ENCODE measurements around the gene CFAP69.

Gene CFAP69, protein sequence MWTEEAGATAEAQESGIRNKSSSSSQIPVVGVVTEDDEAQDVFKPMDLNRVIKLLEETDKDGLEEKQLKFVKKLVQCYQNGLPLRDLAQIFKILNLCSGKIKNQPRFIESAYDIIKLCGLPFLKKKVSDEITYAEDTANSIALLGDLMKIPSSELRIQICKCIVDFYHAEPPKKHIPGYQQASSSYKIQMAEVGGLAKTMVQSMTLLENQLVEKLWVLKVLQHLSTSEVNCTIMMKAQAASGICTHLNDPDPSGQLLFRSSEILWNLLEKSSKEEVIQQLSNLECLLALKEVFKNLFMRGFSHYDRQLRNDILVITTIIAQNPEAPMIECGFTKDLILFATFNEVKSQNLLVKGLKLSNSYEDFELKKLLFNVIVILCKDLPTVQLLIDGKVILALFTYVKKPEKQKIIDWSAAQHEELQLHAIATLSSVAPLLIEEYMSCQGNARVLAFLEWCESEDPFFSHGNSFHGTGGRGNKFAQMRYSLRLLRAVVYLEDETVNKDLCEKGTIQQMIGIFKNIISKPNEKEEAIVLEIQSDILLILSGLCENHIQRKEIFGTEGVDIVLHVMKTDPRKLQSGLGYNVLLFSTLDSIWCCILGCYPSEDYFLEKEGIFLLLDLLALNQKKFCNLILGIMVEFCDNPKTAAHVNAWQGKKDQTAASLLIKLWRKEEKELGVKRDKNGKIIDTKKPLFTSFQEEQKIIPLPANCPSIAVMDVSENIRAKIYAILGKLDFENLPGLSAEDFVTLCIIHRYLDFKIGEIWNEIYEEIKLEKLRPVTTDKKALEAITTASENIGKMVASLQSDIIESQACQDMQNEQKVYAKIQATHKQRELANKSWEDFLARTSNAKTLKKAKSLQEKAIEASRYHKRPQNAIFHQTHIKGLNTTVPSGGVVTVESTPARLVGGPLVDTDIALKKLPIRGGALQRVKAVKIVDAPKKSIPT

DNA sequence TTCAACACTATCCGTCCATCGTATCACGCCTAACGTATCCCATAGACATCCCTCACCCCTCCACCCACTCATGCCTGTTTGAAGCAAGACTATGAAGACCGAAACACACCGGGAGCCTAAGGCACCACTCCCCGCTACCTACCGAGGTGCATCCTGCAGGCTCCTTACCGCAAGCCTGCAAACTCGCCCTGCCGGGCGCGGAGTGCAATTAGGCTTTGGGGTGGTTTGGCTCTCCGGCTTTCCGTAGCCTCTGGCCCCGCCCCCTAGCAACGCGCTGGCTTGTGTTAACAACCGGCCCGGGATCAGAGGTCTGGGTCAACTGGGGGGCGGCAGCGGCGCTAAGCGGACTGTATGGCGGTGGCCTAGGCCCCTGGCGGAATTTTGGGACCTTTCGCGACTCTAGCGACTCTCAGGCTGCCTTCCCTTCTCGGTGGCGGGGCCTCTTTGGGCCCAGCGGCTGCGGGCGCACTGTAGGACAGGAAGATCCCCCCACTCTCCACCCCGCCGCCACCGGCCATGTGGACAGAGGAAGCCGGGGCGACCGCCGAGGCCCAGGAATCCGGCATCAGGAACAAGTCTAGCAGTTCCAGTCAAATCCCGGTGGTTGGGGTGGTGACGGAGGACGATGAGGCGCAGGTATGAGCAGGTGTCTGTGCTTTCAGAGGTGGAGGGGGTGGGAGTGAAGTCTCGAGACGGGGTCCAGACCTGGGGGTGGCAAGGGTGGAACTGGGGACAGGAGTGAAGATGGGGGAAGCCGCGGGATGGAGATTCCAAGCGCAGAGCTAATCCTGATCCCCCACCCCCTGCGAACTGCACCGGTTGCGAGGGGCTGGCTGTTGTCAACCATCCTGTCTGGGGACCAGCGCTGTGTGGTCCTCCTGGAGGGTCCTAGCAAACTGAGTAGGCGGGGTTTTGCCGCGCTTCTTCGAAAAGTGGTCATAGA, at the start of gene CFAP69:
CFAP69 (plus strand) TSS at position 266 of the 943 bp plus-strand sequence; CDS start at position 517, 251 bp downstream.
- peak; percentile 93 for DNase-seq (ENCODE audit: low spot score)

- DNase-seq (ENCODE audit: low spot score) = no peak
Measured at GRCh38 chr7:90201500-90202195, 43.3 kb upstream of the CFAP69 start.

- no peak for DNase-seq (ENCODE audit: low spot score)
Measured at GRCh38 chr7:90207956-90208355, 37.0 kb upstream of the CFAP69 start.

DNA sequence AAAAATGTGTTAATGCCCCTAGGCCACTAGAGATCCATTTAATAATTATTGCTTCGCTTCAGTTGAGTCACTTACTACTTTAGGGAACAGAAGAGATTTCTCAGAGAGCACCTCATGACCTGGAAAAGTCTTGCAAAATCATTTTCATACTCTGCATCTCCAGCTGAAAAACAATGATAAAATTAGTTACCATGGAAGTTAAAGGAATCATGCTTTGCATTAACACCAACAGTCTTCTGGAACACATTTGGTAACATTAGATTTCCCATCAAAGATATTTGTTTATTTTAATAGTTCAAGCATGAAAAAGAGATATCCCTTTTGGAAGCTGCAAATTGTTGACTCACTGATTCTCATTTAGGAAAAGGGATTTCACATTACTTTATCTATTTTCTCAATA, 35.2 kb upstream of the CFAP69 start:
- DNase-seq (ENCODE audit: low spot score) = no peak

DNA sequence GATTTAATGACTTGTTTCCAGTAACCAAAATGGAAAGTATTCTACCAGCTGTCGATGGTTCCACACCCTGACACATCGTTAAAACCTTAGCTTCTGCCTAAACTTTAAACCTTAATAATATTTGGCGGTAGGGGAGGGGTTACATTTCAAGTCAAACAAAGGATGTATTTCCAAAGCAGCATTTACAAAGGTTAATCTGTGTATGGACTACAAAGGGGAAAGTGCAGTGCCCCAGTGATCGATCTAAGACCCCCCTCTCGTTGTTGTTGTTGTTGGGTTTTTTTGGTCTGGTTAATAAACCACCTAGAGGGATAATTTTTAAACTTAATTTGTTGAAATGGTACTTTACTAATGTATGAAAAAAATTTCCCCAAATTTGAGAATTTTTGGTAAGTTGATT, 34.5 kb upstream of the CFAP69 start:
- DNase-seq (ENCODE audit: low spot score) = no peak

DNA sequence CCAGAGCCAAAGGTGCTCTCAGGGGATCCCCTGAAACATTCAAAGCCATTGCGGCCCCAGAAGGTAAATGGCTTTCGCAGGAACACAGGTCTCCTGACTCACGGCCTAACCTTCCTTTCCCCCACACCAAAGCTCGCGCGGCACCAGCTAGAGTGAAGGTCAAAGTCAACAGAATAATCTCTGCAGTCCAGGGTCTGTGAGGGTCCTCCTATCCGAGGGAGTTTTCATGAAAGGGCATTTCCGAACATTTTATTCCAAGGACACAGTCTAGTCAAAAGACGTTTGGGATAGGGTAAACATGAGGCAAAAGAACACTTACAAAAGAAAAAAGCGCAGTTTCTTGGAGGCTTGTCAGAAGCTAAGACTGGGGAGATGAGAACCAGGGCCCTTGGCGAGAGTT, 34.0 kb upstream of the CFAP69 start:
- no peak for DNase-seq (ENCODE audit: low spot score)

DNA sequence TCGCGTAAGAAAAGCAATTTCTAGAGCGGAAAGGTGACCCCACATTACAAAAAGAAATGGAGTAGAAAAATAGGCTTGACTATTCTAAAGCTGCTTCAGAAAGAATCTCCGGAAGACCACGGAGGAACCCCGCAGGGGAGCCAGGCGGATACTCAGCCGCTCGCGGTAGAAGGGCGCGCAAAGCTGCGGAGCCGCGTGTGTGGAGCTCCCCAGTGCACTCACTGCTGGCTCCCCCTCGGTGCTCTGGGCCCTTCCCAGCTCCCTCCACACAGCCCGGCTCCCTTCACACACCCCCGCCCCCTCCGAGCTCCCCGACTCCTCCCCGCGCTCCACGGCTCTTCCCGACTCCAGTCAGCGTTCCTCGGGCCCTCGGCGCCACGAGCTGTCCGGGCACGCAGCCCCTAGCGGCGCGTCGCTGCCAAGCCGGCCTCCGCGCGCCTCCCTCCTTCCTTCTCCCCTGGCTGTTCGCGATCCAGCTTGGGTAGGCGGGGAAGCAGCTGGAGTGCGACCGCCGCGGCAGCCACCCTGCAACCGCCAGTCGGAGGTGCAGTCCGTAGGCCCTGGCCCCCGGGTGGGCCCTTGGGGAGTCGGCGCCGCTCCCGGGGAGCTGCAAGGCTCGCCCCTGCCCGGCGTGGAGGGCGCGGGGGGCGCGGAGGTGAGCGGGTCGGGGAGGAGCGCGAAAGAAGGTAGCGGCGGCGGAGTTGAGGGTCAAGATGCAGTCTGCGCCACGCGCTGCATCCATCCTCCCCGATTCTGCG, 33.4 kb upstream of the CFAP69 start, which contains the start of gene STEAP2:
STEAP2 (plus strand) TSS at position 350 of the 758 bp plus-strand sequence. CDS start 13,343 bp downstream, outside the sequence.
- peak; percentile 95 for DNase-seq (ENCODE audit: low spot score)

- no peak for DNase-seq (ENCODE audit: low spot score)
Measured at GRCh38 chr7:90212149-90212495, 32.9 kb upstream of the CFAP69 start.

DNA sequence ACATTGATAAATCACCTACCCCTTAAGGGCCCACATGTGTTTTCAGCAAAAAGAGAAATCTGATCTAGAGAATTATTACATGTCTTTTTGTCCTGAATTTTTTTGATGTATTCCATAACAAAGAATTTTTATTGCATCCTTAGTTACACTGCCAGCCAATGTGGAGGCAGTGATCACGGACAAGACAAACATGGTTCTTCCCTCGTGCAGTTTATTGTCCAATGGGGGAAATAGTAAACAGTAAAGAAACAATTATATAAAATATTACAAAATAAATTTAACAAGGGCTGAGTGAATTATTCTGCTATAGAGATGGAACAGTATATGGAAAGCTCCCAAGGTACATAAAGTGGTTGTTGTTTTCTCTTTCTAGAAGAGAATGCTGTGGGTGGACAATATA, 31.5 kb upstream of the CFAP69 start:
- no peak for DNase-seq (ENCODE audit: low spot score)

DNA sequence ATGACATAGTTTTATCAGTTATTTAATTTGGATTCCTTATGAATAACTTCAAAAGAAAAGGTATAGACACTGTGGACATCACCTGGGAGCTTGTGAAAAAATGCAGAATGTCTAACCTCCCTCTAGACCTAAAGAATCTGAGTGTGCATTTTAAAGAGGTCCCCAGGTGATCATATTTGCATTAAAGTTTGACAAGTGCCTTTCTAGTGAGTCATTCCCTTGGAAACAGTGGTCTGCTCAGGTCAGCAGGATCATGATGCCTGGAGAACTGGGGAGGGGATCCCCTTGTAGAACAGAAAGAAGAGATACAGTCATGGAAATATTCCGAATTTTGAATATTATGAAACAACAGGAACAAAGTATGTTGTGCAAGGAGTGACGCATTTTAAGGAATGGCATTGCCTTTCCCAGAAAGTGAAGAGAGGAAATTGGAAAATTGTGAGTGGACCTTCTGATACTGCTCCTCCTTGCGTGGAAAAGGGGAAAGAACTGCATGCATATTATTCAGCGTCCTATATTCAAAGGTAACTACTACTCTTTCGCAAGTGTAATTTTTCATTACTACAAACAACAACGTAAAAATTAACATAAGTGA, 28.8 kb upstream of the CFAP69 start:
- DNase-seq (ENCODE audit: low spot score) = peak; percentile 4

DNA sequence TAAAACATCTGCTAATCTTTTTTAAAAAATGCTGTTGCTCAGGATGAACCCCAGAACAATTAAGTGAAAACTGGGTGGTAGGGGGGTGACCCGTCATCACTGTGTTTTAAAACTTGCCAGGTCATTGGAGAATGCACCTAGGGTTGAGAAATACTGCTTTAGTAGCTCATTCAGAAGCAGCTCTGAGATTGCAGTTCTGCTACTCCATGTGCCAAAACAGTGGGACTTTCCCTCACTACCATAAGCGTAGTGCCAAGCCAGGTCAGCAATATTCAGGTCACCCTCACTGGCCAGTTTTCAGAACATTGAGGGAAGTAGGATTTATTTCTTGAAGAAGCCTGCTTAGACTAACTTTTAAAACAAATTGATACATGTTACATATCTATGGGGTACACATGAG, 28.2 kb upstream of the CFAP69 start:
- DNase-seq (ENCODE audit: low spot score) = no peak

- no peak for DNase-seq (ENCODE audit: low spot score)
Measured at GRCh38 chr7:90222390-90222789, 22.6 kb upstream of the CFAP69 start.

GRCh38 chr7:90222811-90223725, 21.9 kb upstream of the CFAP69 start:
- DNase-seq (ENCODE audit: low spot score) = peak; percentile 47

- no peak for DNase-seq (ENCODE audit: low spot score)
Measured at GRCh38 chr7:90224195-90224594, 20.8 kb upstream of the CFAP69 start.

GRCh38 chr7:90225181-90225580, 19.8 kb upstream of the CFAP69 start:
- no peak for DNase-seq (ENCODE audit: low spot score)

DNA sequence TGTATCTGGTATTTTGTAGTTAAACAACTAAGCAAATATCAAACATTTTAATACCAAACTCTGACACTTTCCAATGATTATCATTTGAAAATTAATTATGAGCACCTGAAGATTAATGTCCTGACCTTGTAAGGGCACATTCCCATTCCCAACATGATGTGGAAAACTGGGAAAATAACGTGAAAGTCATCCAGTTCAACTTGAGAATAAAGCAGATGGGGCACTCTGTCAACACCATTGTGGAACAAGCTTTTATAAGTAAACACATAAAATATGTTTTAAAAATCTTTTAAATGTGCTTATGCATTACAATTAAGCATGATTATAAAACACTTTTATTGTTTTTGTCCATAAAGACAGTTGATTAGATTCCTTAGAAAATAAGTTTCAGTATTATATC, 19.4 kb upstream of the CFAP69 start:
- no peak for DNase-seq (ENCODE audit: low spot score)

- no peak for DNase-seq (ENCODE audit: low spot score)
Measured at GRCh38 chr7:90227259-90227658, 17.7 kb upstream of the CFAP69 start.

- no peak for DNase-seq (ENCODE audit: low spot score)
Measured at GRCh38 chr7:90229682-90230081, 15.3 kb upstream of the CFAP69 start.

GRCh38 chr7:90230834-90231233, 14.1 kb upstream of the CFAP69 start:
- no peak for DNase-seq (ENCODE audit: low spot score)
